SK-N-SH (cell line): Measurements from ENCODE around the gene HOXC11.

Experiments
- GABPA ChIP-seq: IDR thresholded peaks from 2 replicates; pipeline ENCODE4 v1.4.0; 2012; ENCODE audit warnings: low read depth, mild to moderate bottlenecking
- MXI1 ChIP-seq: IDR thresholded peaks from 2 replicates; pipeline ENCODE4 v1.6.1; 2012; ENCODE audit warnings: mild to moderate bottlenecking, low read depth, low read length, improper control_type of control experiment
- YY1 ChIP-seq: IDR thresholded peaks from 2 replicates; pipeline ENCODE4 v1.4.0; 2012; ENCODE audit warnings: low read depth, mild to moderate bottlenecking
- TF ChIP-seq, protein P1 (sequence below): fragments of 200-600 bp; sonication (generic); IDR thresholded peaks from 2 replicates; pipeline ENCODE4 v1.6.1; 2017; ENCODE audit warnings: antibody characterized with exemption, mild to moderate bottlenecking, moderate library complexity
- TF ChIP-seq, protein P2 (sequence below): IDR thresholded peaks from 2 replicates; pipeline ENCODE4; 2012

DNA sequence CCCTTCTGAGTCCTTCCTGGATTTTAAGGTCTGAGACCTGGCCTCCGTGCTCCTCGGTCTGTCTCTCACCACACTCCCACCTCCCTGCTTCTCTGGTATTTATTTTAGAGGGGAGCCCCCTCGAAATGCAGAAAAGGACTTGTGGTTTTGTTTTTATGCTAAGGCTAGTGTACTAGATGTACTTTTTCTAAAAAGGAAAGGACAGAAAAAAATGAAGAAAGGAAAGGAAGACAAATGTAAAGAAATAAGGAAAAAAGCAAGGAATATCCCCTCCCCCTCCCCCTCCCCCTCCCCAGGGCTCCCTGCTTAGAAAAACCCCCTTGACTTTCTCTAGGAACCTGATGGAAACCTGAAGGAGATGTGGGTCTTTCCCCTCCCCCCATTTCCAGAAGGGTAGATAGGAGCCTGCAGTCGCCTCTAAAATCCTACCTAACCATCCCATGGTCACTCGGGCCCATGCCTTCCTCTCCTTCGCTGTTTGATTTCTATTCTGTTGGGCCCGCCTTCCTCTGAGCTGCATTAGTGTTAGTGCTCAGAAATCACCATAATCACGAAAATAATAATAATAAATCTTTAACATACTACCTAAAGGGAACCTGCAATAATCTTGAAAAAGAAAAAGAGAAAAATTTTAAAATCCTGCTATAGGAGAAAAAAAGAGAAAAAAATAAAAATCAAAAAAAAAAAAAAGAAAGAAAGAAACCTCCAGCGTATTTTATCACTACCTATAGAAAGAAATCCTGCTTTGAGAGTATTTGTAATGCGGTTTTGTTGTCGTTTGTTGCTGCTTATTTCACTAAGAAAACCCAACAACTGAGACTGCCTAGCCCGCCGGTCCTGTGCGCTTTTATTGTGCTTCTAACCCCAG is 39.0 kb downstream of the HOXC11 start:
- TF ChIP-seq MXI1 (no peak), YY1 (no peak), GABPA (no peak)
- TF ChIP-seq, protein P1, sequence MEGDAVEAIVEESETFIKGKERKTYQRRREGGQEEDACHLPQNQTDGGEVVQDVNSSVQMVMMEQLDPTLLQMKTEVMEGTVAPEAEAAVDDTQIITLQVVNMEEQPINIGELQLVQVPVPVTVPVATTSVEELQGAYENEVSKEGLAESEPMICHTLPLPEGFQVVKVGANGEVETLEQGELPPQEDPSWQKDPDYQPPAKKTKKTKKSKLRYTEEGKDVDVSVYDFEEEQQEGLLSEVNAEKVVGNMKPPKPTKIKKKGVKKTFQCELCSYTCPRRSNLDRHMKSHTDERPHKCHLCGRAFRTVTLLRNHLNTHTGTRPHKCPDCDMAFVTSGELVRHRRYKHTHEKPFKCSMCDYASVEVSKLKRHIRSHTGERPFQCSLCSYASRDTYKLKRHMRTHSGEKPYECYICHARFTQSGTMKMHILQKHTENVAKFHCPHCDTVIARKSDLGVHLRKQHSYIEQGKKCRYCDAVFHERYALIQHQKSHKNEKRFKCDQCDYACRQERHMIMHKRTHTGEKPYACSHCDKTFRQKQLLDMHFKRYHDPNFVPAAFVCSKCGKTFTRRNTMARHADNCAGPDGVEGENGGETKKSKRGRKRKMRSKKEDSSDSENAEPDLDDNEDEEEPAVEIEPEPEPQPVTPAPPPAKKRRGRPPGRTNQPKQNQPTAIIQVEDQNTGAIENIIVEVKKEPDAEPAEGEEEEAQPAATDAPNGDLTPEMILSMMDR = no peak
- TF ChIP-seq, protein P2, sequence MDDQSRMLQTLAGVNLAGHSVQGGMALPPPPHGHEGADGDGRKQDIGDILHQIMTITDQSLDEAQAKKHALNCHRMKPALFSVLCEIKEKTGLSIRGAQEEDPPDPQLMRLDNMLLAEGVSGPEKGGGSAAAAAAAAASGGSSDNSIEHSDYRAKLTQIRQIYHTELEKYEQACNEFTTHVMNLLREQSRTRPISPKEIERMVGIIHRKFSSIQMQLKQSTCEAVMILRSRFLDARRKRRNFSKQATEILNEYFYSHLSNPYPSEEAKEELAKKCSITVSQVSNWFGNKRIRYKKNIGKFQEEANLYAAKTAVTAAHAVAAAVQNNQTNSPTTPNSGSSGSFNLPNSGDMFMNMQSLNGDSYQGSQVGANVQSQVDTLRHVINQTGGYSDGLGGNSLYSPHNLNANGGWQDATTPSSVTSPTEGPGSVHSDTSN = no peak
